ENCODE data around the gene ZNF516. TPM values are rescaled to one million over a fixed set of nuclear protein-coding genes. Genes with fewer than 3 reads are reported as not detected.

ZNF516 gene
- total and polyA plus RNA-seq, 2 experiments from 2014 or later, result 18.2 to 29.2 TPM

GRCh38 chr18:76369791-76370190 lies 125.3 kb downstream of the ZNF516 start:
- peaks cover 34% of the 10 kb centered on the region for H4K20me1 ChIP-seq (ENCODE audit: insufficient read depth, poor library complexity, severe bottlenecking)
- no peaks in the 10 kb centered on the region for H3K9me3 ChIP-seq (ENCODE audit: low read depth)
- H3K4me3 ChIP-seq, result no peak overlapping the region
- H3K9me2 ChIP-seq (replicated peaks; ENCODE audit: insufficient read depth), result no peaks in the 10 kb centered on the region
- H3K79me2 ChIP-seq, result peaks cover 39% of the 10 kb centered on the region
- no peaks in the 10 kb centered on the region for H3K4me1 ChIP-seq (ENCODE audit: insufficient read depth)
- H3K27me3 ChIP-seq, result no peaks in the 10 kb centered on the region
- no peak for DNase-seq (ENCODE audit: low spot score)
- no peak overlapping the region for H2AFZ ChIP-seq
- H3K36me3 ChIP-seq (replicated peaks; ENCODE audit: insufficient read depth, low read depth), result no peaks in the 10 kb centered on the region
- no peak overlapping the region for H3K4me2 ChIP-seq
- WGBS (ENCODE audit: low lambda C conversion rate, missing lambda C conversion rate), result 96% methylated on average over 11 of the region's 11 CpGs
- H3K27ac ChIP-seq, result no peak overlapping the region
- TF ChIP-seq EZH2 (IDR thresholded peaks at IDR 0.05; ENCODE audit: borderline replicate concordance), result no peak
- TF ChIP-seq, protein P1, sequence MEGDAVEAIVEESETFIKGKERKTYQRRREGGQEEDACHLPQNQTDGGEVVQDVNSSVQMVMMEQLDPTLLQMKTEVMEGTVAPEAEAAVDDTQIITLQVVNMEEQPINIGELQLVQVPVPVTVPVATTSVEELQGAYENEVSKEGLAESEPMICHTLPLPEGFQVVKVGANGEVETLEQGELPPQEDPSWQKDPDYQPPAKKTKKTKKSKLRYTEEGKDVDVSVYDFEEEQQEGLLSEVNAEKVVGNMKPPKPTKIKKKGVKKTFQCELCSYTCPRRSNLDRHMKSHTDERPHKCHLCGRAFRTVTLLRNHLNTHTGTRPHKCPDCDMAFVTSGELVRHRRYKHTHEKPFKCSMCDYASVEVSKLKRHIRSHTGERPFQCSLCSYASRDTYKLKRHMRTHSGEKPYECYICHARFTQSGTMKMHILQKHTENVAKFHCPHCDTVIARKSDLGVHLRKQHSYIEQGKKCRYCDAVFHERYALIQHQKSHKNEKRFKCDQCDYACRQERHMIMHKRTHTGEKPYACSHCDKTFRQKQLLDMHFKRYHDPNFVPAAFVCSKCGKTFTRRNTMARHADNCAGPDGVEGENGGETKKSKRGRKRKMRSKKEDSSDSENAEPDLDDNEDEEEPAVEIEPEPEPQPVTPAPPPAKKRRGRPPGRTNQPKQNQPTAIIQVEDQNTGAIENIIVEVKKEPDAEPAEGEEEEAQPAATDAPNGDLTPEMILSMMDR (IDR thresholded peaks at IDR 0.05; ENCODE audit: poor library complexity), result no peak

GRCh38 chr18:76368976-76369375 lies 126.1 kb downstream of the ZNF516 start:
- 90% methylated on average over 5 of the region's 5 CpGs for WGBS (ENCODE audit: low lambda C conversion rate, missing lambda C conversion rate)
- Histone ChIP-seq H3K4me2 (no peak overlapping the region), H3K4me3 (no peak overlapping the region)

GRCh38 chr18:76368271-76368670 lies 126.8 kb downstream of the ZNF516 start:
- H3K36me3 ChIP-seq (replicated peaks; ENCODE audit: insufficient read depth, low read depth), result no peaks in the 10 kb centered on the region
- WGBS (ENCODE audit: low lambda C conversion rate, missing lambda C conversion rate), result 70% methylated on average over 3 of the region's 3 CpGs
- H3K27me3 ChIP-seq, result no peaks in the 10 kb centered on the region
- no peak overlapping the region for H3K4me2 ChIP-seq
- no peak overlapping the region for H2AFZ ChIP-seq
- H4K20me1 ChIP-seq (ENCODE audit: insufficient read depth, poor library complexity, severe bottlenecking), result peaks cover 29% of the 10 kb centered on the region
- no peak for TF ChIP-seq EZH2phosphoT487 (IDR thresholded peaks at IDR 0.05; ENCODE audit: low read depth, severe bottlenecking, unreplicated experiment)
- H3K79me2 ChIP-seq, result peaks cover 27% of the 10 kb centered on the region
- no peak for DNase-seq (ENCODE audit: low spot score)
- H3K9me2 ChIP-seq (replicated peaks; ENCODE audit: insufficient read depth), result no peaks in the 10 kb centered on the region
- H3K4me1 ChIP-seq (ENCODE audit: insufficient read depth), result peaks cover 7% of the 10 kb centered on the region
- no peak overlapping the region for H3K4me3 ChIP-seq
- no peaks in the 10 kb centered on the region for H3K9me3 ChIP-seq (ENCODE audit: low read depth)
- no peak overlapping the region for H3K27ac ChIP-seq

More at GRCh38 chr18:76368976-76369375, 126.1 kb downstream of the ZNF516 start:
- H2AFZ ChIP-seq, result no peak overlapping the region
- no peaks in the 10 kb centered on the region for H3K27me3 ChIP-seq
- no peak for DNase-seq (ENCODE audit: low spot score)
- H3K9me2 ChIP-seq (replicated peaks; ENCODE audit: insufficient read depth), result no peaks in the 10 kb centered on the region
- H3K4me1 ChIP-seq (ENCODE audit: insufficient read depth), result peaks cover 2% of the 10 kb centered on the region
- peaks cover 35% of the 10 kb centered on the region for H3K79me2 ChIP-seq
- peaks cover 34% of the 10 kb centered on the region for H4K20me1 ChIP-seq (ENCODE audit: insufficient read depth, poor library complexity, severe bottlenecking)
- H3K36me3 ChIP-seq (replicated peaks; ENCODE audit: insufficient read depth, low read depth), result no peaks in the 10 kb centered on the region
- no peaks in the 10 kb centered on the region for H3K9me3 ChIP-seq (ENCODE audit: low read depth)
- H3K27ac ChIP-seq, result no peak overlapping the region
- TF ChIP-seq EZH2phosphoT487 (IDR thresholded peaks at IDR 0.05; ENCODE audit: low read depth, severe bottlenecking, unreplicated experiment) (no peak), EZH2 (IDR thresholded peaks at IDR 0.05; ENCODE audit: borderline replicate concordance) (no peak)
- TF ChIP-seq, protein P1 (IDR thresholded peaks at IDR 0.05; ENCODE audit: poor library complexity), result no peak

DNA sequence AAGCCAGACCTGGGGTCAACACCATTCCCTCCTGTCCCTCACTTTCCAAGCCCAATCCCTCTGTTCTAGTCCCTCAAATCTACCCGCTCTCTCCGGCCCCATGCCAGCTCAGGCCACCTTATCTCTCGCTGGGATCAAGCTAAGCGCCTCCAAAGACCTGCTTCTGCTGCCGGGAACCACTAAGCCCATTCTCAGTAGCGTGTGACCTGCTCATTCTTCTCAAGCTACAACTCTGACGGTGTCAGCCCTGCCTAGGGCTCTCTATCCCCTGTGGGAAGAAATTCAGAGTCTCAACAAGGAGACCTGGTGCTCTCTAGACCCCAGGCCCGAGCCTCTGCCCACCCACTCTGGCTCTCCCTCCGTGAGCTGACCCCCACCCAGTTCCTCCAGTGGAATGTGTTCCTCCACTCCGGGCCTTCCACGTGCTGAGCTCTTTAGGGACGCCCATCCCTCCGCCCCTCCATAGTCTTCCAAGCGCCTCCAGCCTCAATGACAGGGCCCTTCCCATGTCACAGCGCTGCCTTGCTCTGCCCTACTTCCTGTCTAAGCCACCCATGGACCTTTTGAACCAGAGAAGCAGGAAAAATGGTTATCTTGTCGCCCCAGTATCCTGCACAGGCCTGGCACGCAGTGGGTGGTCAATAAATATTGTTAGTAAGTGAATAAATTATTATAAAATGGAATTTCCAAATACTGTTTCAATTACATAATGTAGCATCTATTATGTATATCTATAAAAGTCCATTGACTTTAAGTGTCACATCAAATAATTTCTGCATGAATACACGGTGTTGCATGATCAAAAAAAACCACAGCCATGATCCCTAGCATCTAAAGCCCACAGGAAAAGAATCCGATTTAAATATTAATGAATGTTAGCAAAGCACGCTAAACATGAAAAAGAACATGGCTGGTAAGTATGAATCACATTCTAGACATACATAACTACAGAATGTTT lies 127.6 kb downstream of the ZNF516 start:
- H3K4me1 ChIP-seq (ENCODE audit: insufficient read depth), result peaks cover 14% of the 10 kb centered on the region
- H3K36me3 ChIP-seq (replicated peaks; ENCODE audit: insufficient read depth, low read depth), result no peaks in the 10 kb centered on the region
- no peak overlapping the region for H3K4me2 ChIP-seq
- peaks cover 24% of the 10 kb centered on the region for H4K20me1 ChIP-seq (ENCODE audit: insufficient read depth, poor library complexity, severe bottlenecking)
- peaks cover 21% of the 10 kb centered on the region for H3K79me2 ChIP-seq
- H2AFZ ChIP-seq, result no peak overlapping the region
- no peaks in the 10 kb centered on the region for H3K27me3 ChIP-seq
- H3K4me3 ChIP-seq, result no peak overlapping the region
- 95% methylated on average over 20 of the region's 20 CpGs for WGBS (ENCODE audit: low lambda C conversion rate, missing lambda C conversion rate)
- TF ChIP-seq, protein P1 (IDR thresholded peaks at IDR 0.05; ENCODE audit: poor library complexity), result no peak
- TF ChIP-seq EZH2phosphoT487 (IDR thresholded peaks at IDR 0.05; ENCODE audit: low read depth, severe bottlenecking, unreplicated experiment), result no peak
- no peak for TF ChIP-seq EZH2 (IDR thresholded peaks at IDR 0.05; ENCODE audit: borderline replicate concordance)
- no peaks in the 10 kb centered on the region for H3K9me3 ChIP-seq (ENCODE audit: low read depth)
- no peak overlapping the region for H3K27ac ChIP-seq
- DNase-seq (ENCODE audit: low spot score), result no peak
- no peaks in the 10 kb centered on the region for H3K9me2 ChIP-seq (replicated peaks; ENCODE audit: insufficient read depth)

Measured in hepatocyte (in vitro differentiated cells).